ENCODE measurements around the gene ETV6.

ETV6 gene

GRCh38 chr12:11782914-11783420, 133.5 kb downstream of the ETV6 start:
- no peak for DNase-seq

- DNase-seq: no peak
Observed at GRCh38 chr12:11785712-11786111, 136.2 kb downstream of the ETV6 start.

GRCh38 chr12:11786638-11787365, 137.3 kb downstream of the ETV6 start:
- DNase-seq: no peak

- no peak for DNase-seq
Observed at GRCh38 chr12:11787437-11787836, 138.0 kb downstream of the ETV6 start.

- DNase-seq: no peak
Observed at GRCh38 chr12:11787933-11788849, 138.7 kb downstream of the ETV6 start.

GRCh38 chr12:11793921-11794710, 144.6 kb downstream of the ETV6 start:
- no peak for DNase-seq

- no peak for DNase-seq
Observed at GRCh38 chr12:11794751-11795150, 145.3 kb downstream of the ETV6 start.

- DNase-seq: no peak
Observed at GRCh38 chr12:11795192-11795912, 145.9 kb downstream of the ETV6 start.

- no peak for DNase-seq
Observed at GRCh38 chr12:11795913-11796459, 146.5 kb downstream of the ETV6 start.

GRCh38 chr12:11797317-11797913, 147.9 kb downstream of the ETV6 start:
- DNase-seq: no peak

GRCh38 chr12:11798006-11798708, 148.7 kb downstream of the ETV6 start:
- no peak for DNase-seq

GRCh38 chr12:11798856-11799501, 149.5 kb downstream of the ETV6 start:
- no peak for DNase-seq

GRCh38 chr12:11799502-11799873, 150.0 kb downstream of the ETV6 start:
- no peak for DNase-seq

GRCh38 chr12:11801643-11802042, 152.2 kb downstream of the ETV6 start:
- no peak for DNase-seq

- DNase-seq: no peak
Observed at GRCh38 chr12:11804130-11804529, 154.7 kb downstream of the ETV6 start.

- DNase-seq: no peak
Observed at GRCh38 chr12:11805043-11805442, 155.6 kb downstream of the ETV6 start.

- DNase-seq: no peak
Observed at GRCh38 chr12:11805680-11806079, 156.2 kb downstream of the ETV6 start.

- DNase-seq: no peak
Observed at GRCh38 chr12:11807458-11807857, 158.0 kb downstream of the ETV6 start.

GRCh38 chr12:11808931-11809330, 159.5 kb downstream of the ETV6 start:
- DNase-seq: no peak

- DNase-seq: no peak
Observed at GRCh38 chr12:11810206-11810545, 160.7 kb downstream of the ETV6 start.

- DNase-seq: no peak
Observed at GRCh38 chr12:11811008-11811407, 161.5 kb downstream of the ETV6 start.

Measured in right hindlimb (tissue), 1 donor.